ENCODE data around the gene GFER.
A peak's percentile ranks its signal among the peaks of the same experiment; 100 is the strongest.
"Not testable (repeated sequence)": the region's sequence is repeated elsewhere in the genome, so short reads cannot be mapped to it uniquely, and the experiment has no call there.

GFER gene

DNA sequence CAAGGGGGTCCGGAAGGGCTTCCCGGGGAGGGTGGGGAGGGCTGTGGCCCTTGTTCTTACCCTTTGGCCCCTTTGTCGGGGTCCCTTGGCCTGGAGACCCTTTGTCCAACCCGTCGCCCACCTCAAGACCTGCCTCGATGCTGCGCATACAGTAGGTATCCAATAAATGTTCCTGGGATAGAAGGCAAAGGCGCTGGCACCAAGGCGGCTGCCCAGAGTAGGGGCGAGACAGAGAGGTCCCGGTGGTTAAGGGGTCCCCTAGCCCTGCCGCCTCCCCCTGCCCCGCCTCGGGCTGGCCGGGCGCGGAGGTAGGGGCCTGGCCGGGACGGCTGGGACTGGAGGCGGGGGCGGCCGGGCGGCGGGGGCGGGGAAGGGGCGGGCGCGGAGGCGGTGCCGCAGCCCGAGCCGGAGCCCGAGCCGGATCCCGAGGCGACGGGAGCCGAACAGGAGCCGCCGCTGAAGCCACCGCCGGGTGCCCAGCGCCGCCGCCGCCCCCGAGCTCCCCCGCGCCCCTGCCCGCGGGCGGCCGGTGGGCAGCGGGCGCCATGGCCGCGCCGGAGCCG is 42.5 kb downstream of the GFER start, which contains the start of gene NHERF2:
Gene NHERF2, plus strand, starts transcription at position 442 of the 563 bp plus-strand sequence. Its CDS starts 104 bp downstream, at position 546.
- no peak for DNase-seq (ENCODE audit: low read depth in 2 of 2)

DNA sequence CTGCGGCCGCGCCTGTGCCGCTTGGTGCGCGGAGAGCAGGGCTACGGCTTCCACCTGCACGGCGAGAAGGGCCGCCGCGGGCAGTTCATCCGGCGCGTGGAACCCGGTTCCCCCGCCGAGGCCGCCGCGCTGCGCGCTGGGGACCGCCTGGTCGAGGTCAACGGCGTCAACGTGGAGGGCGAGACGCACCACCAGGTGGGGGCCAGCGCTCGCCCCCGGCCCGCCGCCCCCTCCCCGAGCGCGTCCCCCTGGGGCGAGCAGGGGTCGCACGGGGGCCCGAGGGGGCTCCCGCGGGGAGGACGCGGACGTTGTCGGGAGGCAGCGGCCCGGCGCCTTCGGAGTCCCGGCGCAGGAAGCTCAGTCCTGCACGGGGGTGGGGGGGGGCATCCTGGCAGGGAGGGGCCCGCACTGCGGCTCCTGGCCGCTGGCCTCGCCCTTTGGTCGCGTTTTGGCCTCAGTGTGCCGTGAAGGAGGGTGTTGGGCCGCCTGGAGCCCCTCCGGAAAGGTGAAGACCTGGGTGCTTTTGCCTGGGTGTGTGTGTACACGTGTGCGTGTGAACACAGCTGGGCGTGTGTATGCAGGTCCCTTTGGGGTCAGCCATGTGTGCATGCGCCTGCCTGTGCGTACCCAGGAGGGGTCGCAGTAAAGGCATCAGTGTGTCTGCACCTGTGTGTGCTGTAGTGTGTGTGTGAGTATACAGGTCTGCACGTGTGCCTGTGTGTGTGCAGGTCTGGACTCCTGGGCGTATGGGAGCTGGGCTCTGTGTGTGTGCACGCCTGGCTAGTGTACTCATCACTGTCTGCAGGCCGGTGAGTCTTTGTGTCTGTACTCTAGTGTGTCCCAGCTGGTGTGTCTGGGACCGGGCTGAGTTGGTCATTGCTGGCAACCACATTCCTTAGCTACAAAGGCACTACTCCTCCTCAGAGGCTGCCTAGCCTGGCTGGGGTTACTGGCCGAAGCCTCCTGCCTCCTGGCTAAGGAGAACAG is 43.3 kb downstream of the GFER start:
- no peak for DNase-seq (ENCODE audit: low read depth in 2 of 2)

- DNase-seq (ENCODE audit: low read depth in 2 of 2), result no peak
Observed at GRCh38 chr16:2028146-2028545, 44.2 kb downstream of the GFER start.

GRCh38 chr16:2028620-2029220 is 44.7 kb downstream of the GFER start:
- no peak for DNase-seq (ENCODE audit: low read depth in 2 of 2)

- no peak for DNase-seq (ENCODE audit: low read depth in 2 of 2)
Observed at GRCh38 chr16:2029350-2029749, 45.4 kb downstream of the GFER start.

DNA sequence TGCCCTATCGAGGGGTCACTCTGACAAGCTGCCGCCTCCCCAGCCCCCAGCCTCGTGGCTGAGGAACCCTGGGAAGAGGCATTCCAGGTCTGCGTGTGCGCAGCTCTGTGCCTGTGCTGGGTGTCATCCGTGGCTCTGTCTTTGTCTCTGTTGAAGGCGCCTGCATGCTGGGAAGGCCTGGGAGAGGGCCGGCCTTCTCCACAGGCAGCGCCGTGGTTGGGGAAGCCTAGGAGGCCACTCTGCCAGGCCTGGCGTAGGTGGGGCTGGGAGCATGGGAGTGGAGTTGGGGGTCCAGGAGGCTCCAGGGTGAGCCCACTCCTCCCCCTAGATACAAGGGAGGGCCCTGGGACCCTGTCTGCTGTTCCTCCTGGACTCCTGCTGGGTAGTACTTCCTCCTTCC is 46.0 kb downstream of the GFER start:
- no peak for DNase-seq (ENCODE audit: low read depth in 2 of 2)

DNA sequence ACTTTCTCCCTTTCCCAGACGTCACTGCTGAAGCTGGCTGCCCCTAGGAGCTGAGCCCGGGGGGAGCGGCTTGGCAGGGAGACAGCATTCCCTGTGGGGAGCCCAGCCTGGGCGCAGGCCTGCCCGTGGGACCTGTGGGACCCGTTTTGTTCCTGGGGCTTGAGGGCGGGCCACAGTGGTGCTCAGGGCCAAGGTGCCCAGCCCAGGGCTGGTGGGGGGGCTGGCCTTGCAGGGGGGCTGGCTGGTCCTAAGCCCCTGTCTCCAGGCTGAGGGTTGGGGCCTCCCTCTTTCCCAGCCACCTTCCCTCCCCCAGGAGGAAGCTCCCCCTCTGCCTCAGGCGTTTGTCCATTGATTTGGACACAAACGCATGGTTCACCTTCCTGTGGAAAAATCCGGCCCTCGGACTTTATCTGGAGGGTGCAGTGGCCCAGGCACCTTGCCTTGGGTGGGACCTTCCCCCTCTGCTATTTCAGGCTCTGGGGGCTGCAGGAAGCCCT is 47.1 kb downstream of the GFER start:
- DNase-seq (ENCODE audit: low read depth in 2 of 2), result no peak

DNA sequence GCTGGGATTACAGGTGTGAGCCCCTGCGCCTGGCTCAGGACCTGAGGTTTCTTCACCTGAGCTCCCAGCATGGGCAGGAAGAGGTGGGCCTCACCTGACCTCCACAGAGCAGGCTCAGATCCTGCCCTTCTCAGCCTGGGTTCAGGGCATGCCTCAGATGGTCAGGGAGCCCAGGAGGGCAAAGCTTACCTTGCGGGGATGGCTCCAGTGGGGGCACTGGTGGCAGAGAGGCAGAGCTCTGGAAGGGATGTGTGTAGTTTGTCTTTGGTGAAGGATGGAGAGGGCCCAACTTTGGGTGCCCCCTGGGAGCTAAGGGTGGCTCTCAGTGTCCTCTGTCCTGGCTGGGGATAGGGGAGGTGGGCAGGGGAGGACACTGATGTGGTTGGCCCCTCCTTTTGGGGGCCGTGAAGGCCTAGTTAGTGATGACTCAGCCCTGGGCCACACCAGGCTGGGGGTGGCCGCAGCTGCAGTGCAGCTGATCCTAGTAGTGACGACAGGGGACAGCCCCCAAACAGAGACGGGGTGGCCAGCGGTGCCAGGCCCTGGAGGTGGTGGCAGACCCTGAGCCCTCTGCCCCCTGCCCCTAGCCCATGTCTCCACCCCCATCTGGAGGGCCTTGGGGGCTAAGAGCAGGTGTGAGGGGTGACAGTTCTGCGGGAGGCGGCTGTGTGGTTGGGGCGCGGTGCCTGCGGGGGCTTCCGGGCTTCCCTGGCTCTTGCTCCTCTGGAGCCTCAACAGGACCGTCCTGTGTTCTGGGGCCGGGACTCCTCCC is 48.5 kb downstream of the GFER start:
- no peak for DNase-seq (ENCODE audit: low read depth in 2 of 2)

- no peak for DNase-seq (ENCODE audit: low read depth in 2 of 2)
Observed at GRCh38 chr16:2033057-2033908, 49.3 kb downstream of the GFER start.

DNA sequence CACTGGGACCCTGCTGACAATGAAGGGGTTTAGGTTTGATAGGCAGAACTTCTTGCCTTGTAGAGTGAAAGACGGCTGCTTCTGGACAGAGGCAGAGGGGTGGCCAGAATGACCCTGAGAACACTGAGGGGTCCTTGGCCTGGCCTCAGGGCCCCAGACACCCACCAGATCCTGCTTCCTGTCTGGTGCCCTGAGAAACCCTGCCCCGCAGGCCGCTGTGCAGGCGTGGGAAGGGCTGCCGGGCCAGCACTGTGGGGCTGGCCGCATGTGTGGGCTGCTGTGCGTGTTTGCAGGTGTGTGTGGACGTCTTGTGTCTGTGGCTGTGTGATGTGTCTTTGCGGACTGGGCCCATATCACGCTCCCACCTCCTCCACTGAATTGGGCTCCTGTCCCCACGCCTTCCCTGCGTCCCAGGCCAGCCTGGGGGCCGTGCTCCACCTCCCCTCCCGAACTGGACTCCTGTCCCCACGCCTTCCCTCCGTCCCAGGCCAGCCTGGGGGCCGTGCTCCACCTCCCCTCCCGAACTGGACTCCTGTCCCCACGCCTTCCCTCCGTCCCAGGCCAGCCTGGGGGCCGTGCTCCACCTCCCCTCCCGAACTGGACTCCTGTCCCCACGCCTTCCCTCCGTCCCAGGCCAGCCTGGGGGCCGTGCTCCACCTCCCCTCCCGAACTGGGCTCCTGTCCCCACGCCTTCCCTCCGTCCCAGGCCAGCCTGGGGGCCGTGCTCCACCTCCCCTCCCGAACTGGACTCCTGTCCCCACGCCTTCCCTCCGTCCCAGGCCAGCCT is 50.1 kb downstream of the GFER start:
- DNase-seq (ENCODE audit: low read depth in 2 of 2), result not testable (repeated sequence)

GRCh38 chr16:2034696-2035430 is 50.9 kb downstream of the GFER start:
- DNase-seq (ENCODE audit: low read depth in 2 of 2), result no peak

- peak; percentile 48 to 49 for DNase-seq (ENCODE audit: low read depth in 2 of 2)
Observed at GRCh38 chr16:2035431-2036199, 51.6 kb downstream of the GFER start.

DNA sequence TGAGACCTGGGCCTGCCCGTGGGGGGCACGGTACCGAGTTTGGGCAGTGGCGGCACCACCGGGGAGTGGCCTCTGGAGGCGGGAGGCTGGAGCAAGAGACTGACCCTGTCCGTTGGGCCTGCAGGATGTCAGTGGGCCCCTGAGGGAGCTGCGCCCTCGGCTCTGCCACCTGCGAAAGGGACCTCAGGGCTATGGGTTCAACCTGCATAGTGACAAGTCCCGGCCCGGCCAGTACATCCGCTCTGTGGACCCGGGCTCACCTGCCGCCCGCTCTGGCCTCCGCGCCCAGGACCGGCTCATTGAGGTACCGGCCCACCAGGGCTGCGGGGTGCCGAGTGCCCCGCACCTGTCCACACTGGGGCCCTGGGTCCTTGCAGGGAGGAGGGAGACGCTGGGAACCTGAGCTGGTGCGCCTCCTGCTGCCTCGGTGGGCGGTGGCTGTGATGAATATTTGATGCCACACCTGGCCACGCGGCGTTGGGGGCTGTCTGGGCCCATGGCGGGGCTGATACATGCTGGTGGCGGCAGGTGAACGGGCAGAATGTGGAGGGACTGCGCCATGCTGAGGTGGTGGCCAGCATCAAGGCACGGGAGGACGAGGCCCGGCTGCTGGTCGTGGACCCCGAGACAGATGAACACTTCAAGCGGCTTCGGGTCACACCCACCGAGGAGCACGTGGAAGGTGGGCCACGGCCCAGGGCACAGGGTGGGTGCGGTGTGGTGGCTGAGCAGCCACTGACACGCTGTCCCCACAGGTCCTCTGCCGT is 52.4 kb downstream of the GFER start:
- no peak for DNase-seq (ENCODE audit: low read depth in 2 of 2)

DNA sequence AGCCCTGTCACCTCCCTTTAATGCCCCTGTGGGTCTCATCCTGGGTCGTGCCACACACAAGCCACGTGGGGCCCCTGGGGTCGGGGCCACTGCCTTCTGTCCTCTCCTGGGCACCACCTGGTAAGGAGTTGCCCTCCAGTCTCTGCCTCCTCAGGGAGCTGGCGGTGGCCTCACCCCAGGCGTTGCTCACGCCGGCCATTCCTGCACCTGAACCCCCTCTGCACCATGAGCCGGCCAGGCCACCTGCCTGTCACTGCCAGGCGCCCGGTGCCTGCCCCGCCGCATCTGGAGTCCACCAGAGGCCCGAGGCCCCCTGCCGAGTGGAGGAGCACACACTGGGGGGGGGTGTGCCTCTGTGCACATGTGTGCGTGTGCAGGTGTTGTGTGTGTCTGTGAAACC is 53.1 kb downstream of the GFER start:
- DNase-seq (ENCODE audit: low read depth in 2 of 2), result no peak
